Spleen (tissue), 11 donors: Measurements from ENCODE around the gene DDO. TPM values are rescaled to one million over a fixed set of nuclear protein-coding genes. Genes with fewer than 3 reads are reported as not detected.
A peak's percentile ranks its signal among the peaks of the same experiment; 100 is the strongest.

Experiments
- DNase-seq: peaks from one replicate; pipeline ENCODE4 v3.0.0-alpha.2; 2020
- H3K27ac ChIP-seq, 8 donors: fragments of 200-600 bp; sonication (generic) in 7 of 8; 1 replicate in 4 of 8; 2 replicates in 4 of 8; pipeline versions ENCODE4 v1.5.0 to v1.8.0; 2016 to 2021; ENCODE audit warnings: inconsistent platforms in 4 of 8, mild to moderate bottlenecking in 4 of 8, moderate library complexity in 1 of 8
- H3K27me3 ChIP-seq, 7 donors: fragments of 200-600 bp; sonication (generic) in 6 of 7; replicated peaks in 1 of 7; 1 replicate in 4 of 7; 2 replicates in 3 of 7; pipeline versions ENCODE4 v1.5.0 to v1.8.0; 2016 to 2021; ENCODE audit warnings: inconsistent platforms in 3 of 7, mild to moderate bottlenecking in 1 of 7
- H3K36me3 ChIP-seq, 6 donors: fragments of 200-600 bp; sonication (generic) in 5 of 6; 1 replicate in 4 of 6; 2 replicates in 2 of 6; pipeline versions ENCODE4 v1.5.0 to v1.8.0; 2016 to 2021; ENCODE audit warnings: inconsistent platforms in 2 of 6
- H3K4me1 ChIP-seq, 6 donors: fragments of 200-600 bp; sonication (generic) in 5 of 6; 1 replicate in 3 of 6; 2 replicates in 3 of 6; pipeline versions ENCODE4 v1.5.0 to v1.8.0; 2016 to 2021; ENCODE audit warnings: inconsistent platforms in 3 of 6
- H3K4me3 ChIP-seq, 8 donors: fragments of 200-600 bp; sonication (generic) in 7 of 8; 1 replicate in 4 of 8; 2 replicates in 4 of 8; pipeline versions ENCODE4 v1.5.0 to v1.8.0; 2016 to 2021; ENCODE audit warnings: inconsistent platforms in 4 of 8, mild to moderate bottlenecking in 4 of 8, moderate library complexity in 2 of 8
- H3K9me3 ChIP-seq, 8 donors: fragments of 200-600 bp; sonication (generic) in 7 of 8; 1 replicate in 4 of 8; 2 replicates in 4 of 8; pipeline versions ENCODE4 v1.5.0 to v1.8.0; 2016 to 2021; ENCODE audit warnings: inconsistent platforms in 4 of 8
- POLR2A ChIP-seq, 3 donors: fragments of 450-650 bp; IDR thresholded peaks; one replicate each; pipeline ENCODE4 v1.5.1; 2017; ENCODE audit warnings: antibody characterized with exemption in 3 of 3, mild to moderate bottlenecking in 1 of 3
- POLR2AphosphoS5 ChIP-seq, 3 donors: sonication (generic); formaldehyde crosslinking; IDR thresholded peaks; one replicate each; pipeline ENCODE4 v1.5.1; 2017; ENCODE audit warnings: antibody characterized with exemption in 3 of 3
- WGBS, 5 donors: extraction: QIAGEN DNeasy Blood & Tissue Kit in 3 of 5; methylation state at CpG; one replicate each; pipeline versions ENCODE4 v1.1.5 to v1.1.7; 2013 to 2018; 5-methylcytosine and 5-hydroxymethylcytosine counted together
- intact Hi-C: fragments of 100-400 bp; cut with DNase I; formaldehyde crosslinking; loops from one replicate; pipeline ENCODE4 v1.15.0; 2023; ENCODE audit warnings: low total_unique reads
- polyA plus RNA-seq, 3 donors: library from polyadenylated mRNA; stranded (reverse); fragments of 200-250 nt; gene quantifications; one replicate each; pipeline ENCODE4 v1.2.1, GENCODE V29; 2013
- total RNA-seq, 7 donors: library from RNA; depleted of rRNA in 3 of 7; stranded (reverse); fragments of >200 nt in 3 of 7; fragmentation: NEBNext Ultra II Directional in 4 of 7; extraction: Animal tissue kit (Norgen Biotek cat#: 25700) in 4 of 7; gene quantifications; one replicate each; pipeline versions ENCODE4 v1.1.0 to v1.2.1, GENCODE V29; 2016 to 2021
- TF ChIP-seq, protein P1 (sequence below), 11 experiments: fragments of 200-600 bp in 7 of 11; fragments of 450-650 bp in 4 of 11; sonication (generic) in 4 of 11; IDR thresholded peaks in 8 of 11; conservative IDR thresholded peaks in 3 of 11; 1 replicate in 7 of 11; 2 replicates in 4 of 11; pipeline versions ENCODE4 v1.4.0 to v1.8.0; 2016 to 2021; ENCODE audit warnings: antibody characterized with exemption in 11 of 11, inconsistent platforms in 4 of 11, mild to moderate bottlenecking in 1 of 11
- donor health status: healthy with polysubstance abuse.
- donor health status: DM: no; HTN: no; CAD: no; lungs with moderate emphysema.
- donor health status: DM: no; HTN: no; CAD: no.
- donor health status: Bipolar disorder and iron deficiency.
- donor health status: healthy.
- donor health status: DM: no; HTN: no; CAD: no.
- donor health status: DM: yes; HTN: yes; CAD: no.

The DDO gene
- total and polyA plus RNA-seq, 10 donors: 0.68 to 4.1 (median 1.7) TPM

DNA sequence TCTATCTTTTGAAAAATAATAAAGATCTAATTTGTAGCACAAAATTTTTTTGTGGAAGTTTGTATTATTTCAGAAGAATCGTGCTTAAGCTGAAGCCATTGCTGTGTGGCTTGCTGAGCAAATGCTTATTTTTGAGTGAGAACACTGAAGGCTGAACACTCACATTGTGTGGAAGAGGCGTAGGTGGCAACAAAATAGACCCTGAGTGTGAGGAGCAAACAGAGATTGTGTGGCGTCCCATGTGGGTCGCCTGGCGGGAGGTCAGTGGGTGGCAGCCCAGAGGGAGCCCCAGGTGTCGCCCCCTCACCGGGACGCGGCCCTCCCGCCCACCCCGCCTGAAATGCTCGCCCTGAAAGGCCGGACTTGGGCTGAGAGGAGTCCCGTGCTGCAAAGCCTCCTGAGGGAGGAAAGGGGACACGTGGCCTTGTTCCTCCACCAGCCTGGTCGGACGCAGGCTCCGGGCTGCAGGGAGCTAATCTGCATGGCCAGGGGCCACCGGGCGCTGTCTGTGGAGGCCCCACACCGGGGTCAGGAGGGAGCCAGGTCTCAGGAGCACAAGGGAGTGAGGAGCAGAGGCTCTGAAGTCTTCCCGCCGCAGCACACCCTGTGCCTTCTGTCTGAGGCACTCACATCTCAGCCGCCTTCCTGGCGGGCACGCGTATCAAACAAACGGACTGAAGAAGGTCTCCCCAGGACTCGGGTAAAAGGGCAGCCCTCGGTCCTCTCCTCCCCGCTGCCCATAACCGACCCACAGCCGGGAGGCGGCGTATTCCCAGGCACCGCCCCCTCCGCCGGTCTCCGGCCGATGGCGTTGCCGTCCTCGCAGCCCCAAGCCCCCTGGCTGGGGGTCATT, 15.9 kb downstream of the DDO start:
- no peak for DNase-seq
- TF ChIP-seq POLR2AphosphoS5 (IDR thresholded peaks at IDR 0.05) (peak in 1 of 3 donors; percentile 32), POLR2A (IDR thresholded peaks at IDR 0.05) (no peak)
- Histone ChIP-seq H3K4me1 (peaks cover 0 to 20% (median 0%) of the 10 kb centered on the region in 6 donors), H3K27ac (peak overlapping the region in 1 of 8 donors; percentile 13), H3K36me3 (no peaks in the 10 kb centered on the region), H3K4me3 (peak overlapping the region in 7 of 8 donors; percentile 15 to 68 (median 39)), H3K9me3 (no peaks in the 10 kb centered on the region), H3K27me3 (no peaks in the 10 kb centered on the region)
- 30 to 79% (median 54%) methylated on average over 27 to 43 of the region's 43 CpGs for WGBS, 5 donors
- intact Hi-C loops: no loop called here

DNA sequence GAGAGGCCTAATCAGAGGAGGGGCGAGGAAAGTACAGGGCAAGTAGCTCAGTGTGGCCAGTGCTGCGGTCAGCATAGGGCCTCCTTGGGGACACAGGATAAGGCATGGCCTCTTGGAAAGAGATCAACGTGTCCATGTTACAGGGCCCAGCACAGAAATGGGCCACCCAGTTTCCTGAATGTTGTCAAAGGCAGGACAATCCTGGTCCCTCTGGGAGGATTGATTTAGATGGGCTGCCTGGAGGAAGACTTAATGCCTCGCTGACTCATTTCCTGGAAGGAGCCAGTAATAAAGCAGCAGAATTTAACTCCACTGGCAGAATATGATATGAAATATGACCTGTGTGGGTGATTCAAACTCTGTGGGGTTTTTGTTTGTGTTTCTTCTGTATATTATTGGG, 16.6 kb downstream of the DDO start:
- WGBS, 5 donors: 71 to 85% (median 75%) methylated on average over 4 of the region's 4 CpGs
- TF ChIP-seq POLR2A (IDR thresholded peaks at IDR 0.05) (no peak), POLR2AphosphoS5 (IDR thresholded peaks at IDR 0.05) (no peak)
- TF ChIP-seq, protein P1, sequence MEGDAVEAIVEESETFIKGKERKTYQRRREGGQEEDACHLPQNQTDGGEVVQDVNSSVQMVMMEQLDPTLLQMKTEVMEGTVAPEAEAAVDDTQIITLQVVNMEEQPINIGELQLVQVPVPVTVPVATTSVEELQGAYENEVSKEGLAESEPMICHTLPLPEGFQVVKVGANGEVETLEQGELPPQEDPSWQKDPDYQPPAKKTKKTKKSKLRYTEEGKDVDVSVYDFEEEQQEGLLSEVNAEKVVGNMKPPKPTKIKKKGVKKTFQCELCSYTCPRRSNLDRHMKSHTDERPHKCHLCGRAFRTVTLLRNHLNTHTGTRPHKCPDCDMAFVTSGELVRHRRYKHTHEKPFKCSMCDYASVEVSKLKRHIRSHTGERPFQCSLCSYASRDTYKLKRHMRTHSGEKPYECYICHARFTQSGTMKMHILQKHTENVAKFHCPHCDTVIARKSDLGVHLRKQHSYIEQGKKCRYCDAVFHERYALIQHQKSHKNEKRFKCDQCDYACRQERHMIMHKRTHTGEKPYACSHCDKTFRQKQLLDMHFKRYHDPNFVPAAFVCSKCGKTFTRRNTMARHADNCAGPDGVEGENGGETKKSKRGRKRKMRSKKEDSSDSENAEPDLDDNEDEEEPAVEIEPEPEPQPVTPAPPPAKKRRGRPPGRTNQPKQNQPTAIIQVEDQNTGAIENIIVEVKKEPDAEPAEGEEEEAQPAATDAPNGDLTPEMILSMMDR (IDR thresholded peaks at IDR 0.05 in 8 of 11, conservative IDR thresholded peaks at IDR 0.05 in 3 of 11): no peak
- H3K4me3 ChIP-seq: no peak overlapping the region
- no peak overlapping the region for H3K27ac ChIP-seq
- H3K4me1 ChIP-seq: peaks cover 0 to 20% (median 0%) of the 10 kb centered on the region in 6 donors
- H3K27me3 ChIP-seq: no peaks in the 10 kb centered on the region
- no peaks in the 10 kb centered on the region for H3K9me3 ChIP-seq
- no peak for DNase-seq
- intact Hi-C loops: no loop called here
- no peaks in the 10 kb centered on the region for H3K36me3 ChIP-seq

GRCh38 chr6:110395221-110395620, 20.2 kb downstream of the DDO start:
- no peaks in the 10 kb centered on the region for H3K36me3 ChIP-seq
- peaks cover 0 to 15% (median 3%) of the 10 kb centered on the region in 6 donors for H3K4me1 ChIP-seq
- no peaks in the 10 kb centered on the region for H3K27me3 ChIP-seq
- intact Hi-C loops: no loop called here
- TF ChIP-seq, protein P1 (IDR thresholded peaks at IDR 0.05 in 8 of 11, conservative IDR thresholded peaks at IDR 0.05 in 3 of 11): no peak
- TF ChIP-seq POLR2AphosphoS5 (IDR thresholded peaks at IDR 0.05) (no peak), POLR2A (IDR thresholded peaks at IDR 0.05) (no peak)
- no peak overlapping the region for H3K4me3 ChIP-seq
- H3K27ac ChIP-seq: no peak overlapping the region
- 66 to 91% (median 73%) methylated on average over 4 of the region's 4 CpGs for WGBS, 5 donors
- DNase-seq: no peak
- H3K9me3 ChIP-seq: no peaks in the 10 kb centered on the region

DNA sequence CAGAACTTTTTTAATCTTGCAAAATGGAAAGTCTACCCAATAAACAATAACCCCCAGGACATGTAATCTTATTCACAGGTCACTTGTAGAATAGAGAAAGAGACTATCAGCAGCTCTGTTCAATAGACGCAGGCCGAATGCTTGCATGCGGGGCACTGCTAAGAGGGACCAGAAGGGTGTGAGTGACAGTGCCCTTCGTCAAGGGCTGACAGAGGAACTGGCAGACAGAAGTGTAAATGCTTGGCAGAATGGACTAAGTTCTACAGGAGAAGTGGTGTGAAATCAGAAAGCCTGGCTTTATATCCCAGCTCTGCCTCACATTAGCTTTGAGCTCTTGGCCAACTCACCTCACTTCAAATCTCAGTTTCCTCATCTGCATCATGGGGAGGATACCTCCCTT, 21.0 kb downstream of the DDO start:
- TF ChIP-seq, protein P1 (IDR thresholded peaks at IDR 0.05 in 8 of 11, conservative IDR thresholded peaks at IDR 0.05 in 3 of 11): no peak
- TF ChIP-seq POLR2AphosphoS5 (IDR thresholded peaks at IDR 0.05) (no peak), POLR2A (IDR thresholded peaks at IDR 0.05) (no peak)
- H3K27ac ChIP-seq: no peak overlapping the region
- peaks cover 0 to 13% (median 2%) of the 10 kb centered on the region in 6 donors for H3K4me1 ChIP-seq
- intact Hi-C loops: no loop called here
- H3K27me3 ChIP-seq: no peaks in the 10 kb centered on the region
- no peak overlapping the region for H3K4me3 ChIP-seq
- 90 to 97% (median 91%) methylated on average over 4 of the region's 4 CpGs for WGBS, 5 donors
- no peaks in the 10 kb centered on the region for H3K9me3 ChIP-seq
- DNase-seq: no peak
- no peaks in the 10 kb centered on the region for H3K36me3 ChIP-seq
